ENCODE data around the gene PHLDA1. TPM values are rescaled to one million over a fixed set of nuclear protein-coding genes. Genes with fewer than 3 reads are reported as not detected.

PHLDA1 gene
- total RNA-seq, 1 donor from 2014 or later, result 23.6 TPM

- Mint-ChIP-seq H3K27me3 (ENCODE audit: low read depth) (no peaks in the 10 kb centered on the region), H3K4me1 (peaks cover 35% of the 10 kb centered on the region), H3K36me3 (no peaks in the 10 kb centered on the region), H3K9me3 (no peaks in the 10 kb centered on the region), H3K27ac (peak overlapping the region; percentile 67), H3K4me3 (no peak overlapping the region)
- no peak for TF ChIP-seq CTCF (IDR thresholded peaks at IDR 0.05; ENCODE audit: unreplicated experiment)
- DNase-seq (ENCODE audit: low spot score in 2 of 2, unreplicated experiment in 2 of 2), result no peak
Observed at GRCh38 chr12:76020731-76021672, 10.6 kb downstream of the PHLDA1 start.

GRCh38 chr12:76020281-76020680 is 11.3 kb downstream of the PHLDA1 start:
- Mint-ChIP-seq H3K27ac (peak overlapping the region; percentile 67), H3K4me3 (no peak overlapping the region), H3K9me3 (no peaks in the 10 kb centered on the region), H3K36me3 (no peaks in the 10 kb centered on the region), H3K4me1 (peaks cover 29% of the 10 kb centered on the region), H3K27me3 (ENCODE audit: low read depth) (no peaks in the 10 kb centered on the region)
- TF ChIP-seq CTCF (IDR thresholded peaks at IDR 0.05; ENCODE audit: unreplicated experiment), result no peak
- no peak for DNase-seq (ENCODE audit: low spot score in 2 of 2, unreplicated experiment in 2 of 2)

- Mint-ChIP-seq H3K4me3 (no peak overlapping the region), H3K27me3 (ENCODE audit: low read depth) (no peaks in the 10 kb centered on the region), H3K27ac (peak overlapping the region; percentile 15), H3K4me1 (peaks cover 38% of the 10 kb centered on the region), H3K36me3 (no peaks in the 10 kb centered on the region), H3K9me3 (no peaks in the 10 kb centered on the region)
- no peak for TF ChIP-seq CTCF (IDR thresholded peaks at IDR 0.05; ENCODE audit: unreplicated experiment)
- DNase-seq (ENCODE audit: low spot score in 2 of 2, unreplicated experiment in 2 of 2), result no peak
Observed at GRCh38 chr12:76018672-76019071, 12.9 kb downstream of the PHLDA1 start.

GRCh38 chr12:76018111-76018510 is 13.5 kb downstream of the PHLDA1 start:
- H3K4me3 Mint-ChIP-seq, result no peak overlapping the region
- H3K27ac Mint-ChIP-seq, result peak overlapping the region; percentile 47
- no peaks in the 10 kb centered on the region for H3K9me3 Mint-ChIP-seq
- no peak for TF ChIP-seq CTCF (IDR thresholded peaks at IDR 0.05; ENCODE audit: unreplicated experiment)
- DNase-seq (ENCODE audit: low spot score in 2 of 2, unreplicated experiment in 2 of 2), result no peak
- no peaks in the 10 kb centered on the region for H3K27me3 Mint-ChIP-seq (ENCODE audit: low read depth)
- no peaks in the 10 kb centered on the region for H3K36me3 Mint-ChIP-seq
- H3K4me1 Mint-ChIP-seq, result peaks cover 40% of the 10 kb centered on the region

- peaks cover 23% of the 10 kb centered on the region for H3K4me1 Mint-ChIP-seq
- no peak for DNase-seq (ENCODE audit: low spot score in 2 of 2, unreplicated experiment in 2 of 2)
- no peak for TF ChIP-seq CTCF (IDR thresholded peaks at IDR 0.05; ENCODE audit: unreplicated experiment)
- no peaks in the 10 kb centered on the region for H3K9me3 Mint-ChIP-seq
- no peak overlapping the region for H3K4me3 Mint-ChIP-seq
- peak overlapping the region; percentile 79 for H3K27ac Mint-ChIP-seq
- peaks cover 1% of the 10 kb centered on the region for H3K27me3 Mint-ChIP-seq (ENCODE audit: low read depth)
- H3K36me3 Mint-ChIP-seq, result no peaks in the 10 kb centered on the region
Observed at GRCh38 chr12:76014007-76014406, 17.6 kb downstream of the PHLDA1 start.

All from mesothelial cell of epicardium (in vitro differentiated cells).